Tibial nerve (tissue), 4 donors: ENCODE results near the gene DHX34. TPM values are rescaled to one million over a fixed set of nuclear protein-coding genes. Genes with fewer than 3 reads are reported as not detected.

Source experiments
- DNase-seq, 2 donors: peaks; one replicate each; pipeline ENCODE4 v3.0.0-alpha.2; 2019; ENCODE audit warnings: low spot score in 2 of 2
- H3K27ac ChIP-seq, 4 donors: fragments of 200-600 bp; sonication (generic) in 3 of 4; one replicate each; pipeline ENCODE4 v1.5.1; 2017 to 2019; ENCODE audit warnings: mild to moderate bottlenecking in 1 of 4
- H3K27me3 ChIP-seq, 2 donors: fragments of 200-600 bp; sonication (generic) in 1 of 2; one replicate each; pipeline versions ENCODE4 v1.5.1 to v1.6.0; 2017 to 2019
- H3K36me3 ChIP-seq, 3 donors: fragments of 200-600 bp; sonication (generic); one replicate each; pipeline ENCODE4 v1.5.1; 2018 to 2019
- H3K4me1 ChIP-seq, 4 donors: fragments of 200-600 bp; sonication (generic) in 3 of 4; one replicate each; pipeline ENCODE4 v1.5.1; 2017 to 2019
- H3K4me3 ChIP-seq, 4 donors: fragments of 200-600 bp; sonication (generic) in 3 of 4; one replicate each; pipeline ENCODE4 v1.5.1; 2017 to 2019; ENCODE audit warnings: mild to moderate bottlenecking in 1 of 4, moderate library complexity in 1 of 4
- H3K9me3 ChIP-seq, 4 donors: fragments of 200-600 bp; sonication (generic) in 3 of 4; one replicate each; pipeline ENCODE4 v1.5.1; 2017 to 2019
- EP300 ChIP-seq, 2 donors: sonication (generic); formaldehyde crosslinking; IDR thresholded peaks; one replicate each; pipeline ENCODE4 v1.6.1; 2017; ENCODE audit warnings: antibody characterized with exemption in 2 of 2, mild to moderate bottlenecking in 1 of 2
- POLR2A ChIP-seq, 2 donors: fragments of 450-650 bp; IDR thresholded peaks; one replicate each; pipeline ENCODE4 v1.6.1; 2017; ENCODE audit warnings: antibody characterized with exemption in 2 of 2, mild to moderate bottlenecking in 2 of 2, moderate library complexity in 2 of 2
- WGBS, 2 donors: methylation state at CpG; one replicate each; pipeline ENCODE4 v1.1.5; 2018; 5-methylcytosine and 5-hydroxymethylcytosine counted together
- total RNA-seq, 4 donors: library from RNA; depleted of rRNA; stranded (reverse); fragments of >200 nt; gene quantifications; one replicate each; pipeline ENCODE4 v1.1.0, GENCODE V29; 2016
- TF ChIP-seq, protein P1 (sequence below), 5 experiments: fragments of 200-600 bp in 3 of 5; fragments of 450-650 bp in 2 of 5; sonication (generic) in 3 of 5; IDR thresholded peaks; one replicate each; pipeline ENCODE4 v1.5.1; 2016 to 2019; ENCODE audit warnings: antibody characterized with exemption in 5 of 5, mild to moderate bottlenecking in 3 of 5, moderate library complexity in 2 of 5

The DHX34 gene
- total RNA-seq, 4 donors from 2014 or later = 12.4 to 43.8 (median 13.9) TPM

GRCh38 chr19:47306303-47306702, 42.8 kb upstream of the DHX34 start:
- TF ChIP-seq EP300 (IDR thresholded peaks at IDR 0.05) (no peak), POLR2A (IDR thresholded peaks at IDR 0.05) (no peak)
- TF ChIP-seq, protein P1, sequence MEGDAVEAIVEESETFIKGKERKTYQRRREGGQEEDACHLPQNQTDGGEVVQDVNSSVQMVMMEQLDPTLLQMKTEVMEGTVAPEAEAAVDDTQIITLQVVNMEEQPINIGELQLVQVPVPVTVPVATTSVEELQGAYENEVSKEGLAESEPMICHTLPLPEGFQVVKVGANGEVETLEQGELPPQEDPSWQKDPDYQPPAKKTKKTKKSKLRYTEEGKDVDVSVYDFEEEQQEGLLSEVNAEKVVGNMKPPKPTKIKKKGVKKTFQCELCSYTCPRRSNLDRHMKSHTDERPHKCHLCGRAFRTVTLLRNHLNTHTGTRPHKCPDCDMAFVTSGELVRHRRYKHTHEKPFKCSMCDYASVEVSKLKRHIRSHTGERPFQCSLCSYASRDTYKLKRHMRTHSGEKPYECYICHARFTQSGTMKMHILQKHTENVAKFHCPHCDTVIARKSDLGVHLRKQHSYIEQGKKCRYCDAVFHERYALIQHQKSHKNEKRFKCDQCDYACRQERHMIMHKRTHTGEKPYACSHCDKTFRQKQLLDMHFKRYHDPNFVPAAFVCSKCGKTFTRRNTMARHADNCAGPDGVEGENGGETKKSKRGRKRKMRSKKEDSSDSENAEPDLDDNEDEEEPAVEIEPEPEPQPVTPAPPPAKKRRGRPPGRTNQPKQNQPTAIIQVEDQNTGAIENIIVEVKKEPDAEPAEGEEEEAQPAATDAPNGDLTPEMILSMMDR (IDR thresholded peaks at IDR 0.05) = no peak
- no peak overlapping the region for H3K27ac ChIP-seq
- DNase-seq = no peak
- no peak overlapping the region for H3K4me3 ChIP-seq
- H3K27me3 ChIP-seq = no peaks in the 10 kb centered on the region
- no peaks in the 10 kb centered on the region for H3K36me3 ChIP-seq
- 87 to 98% methylated on average over 3 of the region's 3 CpGs for WGBS, 2 donors
- peaks cover 0 to 15% (median 4%) of the 10 kb centered on the region in 4 donors for H3K4me1 ChIP-seq
- H3K9me3 ChIP-seq = no peaks in the 10 kb centered on the region

- 66 to 72% methylated on average over 8 of the region's 8 CpGs for WGBS, 2 donors
- TF ChIP-seq POLR2A (IDR thresholded peaks at IDR 0.05) = no peak
- TF ChIP-seq, protein P1 (IDR thresholded peaks at IDR 0.05) = no peak
- H3K36me3 ChIP-seq = no peaks in the 10 kb centered on the region
- H3K4me3 ChIP-seq = no peak overlapping the region
- no peak for DNase-seq
- H3K4me1 ChIP-seq = peaks cover 0 to 15% (median 4%) of the 10 kb centered on the region in 4 donors
- H3K9me3 ChIP-seq = no peaks in the 10 kb centered on the region
- H3K27ac ChIP-seq = no peak overlapping the region
- no peaks in the 10 kb centered on the region for H3K27me3 ChIP-seq
These were observed 40.1 kb upstream of the DHX34 start for GRCh38 chr19:47309038-47309437.

DNA sequence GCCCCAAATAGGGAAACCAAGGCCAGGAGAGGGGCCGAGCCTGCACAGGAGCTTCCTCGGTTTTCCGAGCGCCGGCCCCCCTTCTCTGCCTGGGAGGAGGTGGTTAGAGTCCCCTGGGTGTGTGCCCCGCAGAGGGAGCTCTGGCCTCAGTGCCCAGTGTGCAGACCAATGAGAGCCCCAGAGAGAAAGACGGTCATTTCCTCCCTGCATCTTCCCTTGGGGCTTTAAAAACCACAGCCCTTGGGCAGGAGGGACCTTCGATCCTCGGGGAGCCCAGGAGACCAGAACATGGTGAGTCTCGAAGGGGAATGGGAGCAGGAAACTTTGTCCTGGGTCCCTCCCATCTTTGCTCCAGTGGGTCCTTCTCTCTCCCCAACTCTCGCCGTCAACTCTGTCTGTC, 39.5 kb upstream of the DHX34 start, which contains the start of gene C5AR1:
Gene C5AR1, plus strand, starts transcription at position 254 of the 400 bp plus-strand sequence. Its CDS starts 35 bp downstream, at position 289.
- 25 to 37% methylated on average over 12 of the region's 12 CpGs for WGBS, 2 donors
- H3K4me3 ChIP-seq = peak within 1 kb of the TSS in 2 of 4 donors; percentile 17 to 43
- TF ChIP-seq EP300 (IDR thresholded peaks at IDR 0.05) = peak in 1 of 2 donors; percentile 63
- peak in 1 of 2 donors; percentile 36 for TF ChIP-seq POLR2A (IDR thresholded peaks at IDR 0.05)
- TF ChIP-seq, protein P1 (IDR thresholded peaks at IDR 0.05) = no peak
- H3K27me3 ChIP-seq = no peaks in the 10 kb centered on the region
- DNase-seq = no peak
- H3K27ac ChIP-seq = peak within 1 kb of the TSS in 2 of 4 donors; percentile 62 to 72
- no peaks in the 10 kb centered on the region for H3K36me3 ChIP-seq
- H3K9me3 ChIP-seq = no peaks in the 10 kb centered on the region
- peaks cover 0 to 15% (median 4%) of the 10 kb centered on the region in 4 donors for H3K4me1 ChIP-seq

DNA sequence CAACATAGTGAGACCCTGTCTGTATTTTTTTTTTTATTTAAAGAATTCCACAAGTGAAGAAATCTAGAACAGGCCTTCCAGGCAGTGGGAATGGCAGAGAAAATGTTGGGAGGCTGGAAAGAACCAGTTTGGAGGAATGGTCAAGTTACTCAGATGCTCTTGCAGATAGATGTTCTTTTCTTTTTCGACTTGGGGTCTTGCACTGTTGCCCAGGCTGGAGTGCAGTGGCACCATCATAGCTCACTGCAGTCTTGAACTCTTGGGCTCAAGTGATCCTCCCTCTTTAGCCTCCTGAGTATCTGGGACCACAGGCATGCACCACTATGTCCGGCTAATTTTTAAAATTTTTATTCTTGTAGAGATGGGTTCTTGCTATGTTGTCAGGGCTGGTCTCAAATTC, 38.8 kb upstream of the DHX34 start:
- Histone ChIP-seq H3K4me3 (peak overlapping the region in 2 of 4 donors; percentile 17 to 43), H3K9me3 (no peaks in the 10 kb centered on the region), H3K27ac (peak overlapping the region in 2 of 4 donors; percentile 62 to 72), H3K36me3 (no peaks in the 10 kb centered on the region), H3K27me3 (no peaks in the 10 kb centered on the region), H3K4me1 (peaks cover 0 to 13% (median 4%) of the 10 kb centered on the region in 4 donors)
- TF ChIP-seq, protein P1 (IDR thresholded peaks at IDR 0.05) = no peak
- TF ChIP-seq EP300 (IDR thresholded peaks at IDR 0.05) = no peak
- no peak for TF ChIP-seq POLR2A (IDR thresholded peaks at IDR 0.05)
- 74 to 83% methylated on average over 2 of the region's 2 CpGs for WGBS, 2 donors
- DNase-seq = no peak

DNA sequence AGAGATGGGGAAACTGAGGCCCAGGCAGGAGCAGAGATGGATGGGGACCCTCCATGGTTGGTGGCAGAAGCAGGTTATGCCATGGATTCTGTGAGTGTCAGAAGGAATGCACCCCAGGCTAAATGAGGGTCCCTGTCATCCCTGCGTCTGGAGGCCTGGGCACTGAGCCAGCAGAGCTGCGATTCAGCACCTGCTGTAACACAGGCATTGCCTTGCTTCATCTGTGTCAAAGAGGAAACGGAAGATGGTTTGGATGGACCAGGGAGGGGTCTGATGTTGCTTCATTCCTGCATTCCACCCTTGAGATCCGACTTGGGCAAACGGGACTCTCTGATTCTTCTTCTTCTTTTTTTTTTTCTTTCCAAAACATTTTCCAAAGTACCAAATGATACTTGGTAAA, 38.3 kb upstream of the DHX34 start:
- Histone ChIP-seq H3K27me3 (no peaks in the 10 kb centered on the region), H3K4me3 (peak overlapping the region in 1 of 4 donors; percentile 43), H3K9me3 (no peaks in the 10 kb centered on the region), H3K4me1 (peaks cover 0 to 8% (median 2%) of the 10 kb centered on the region in 4 donors), H3K36me3 (no peaks in the 10 kb centered on the region), H3K27ac (peak overlapping the region in 2 of 4 donors; percentile 62 to 72)
- WGBS, 2 donors = 20 to 25% methylated on average over 5 of the region's 5 CpGs
- TF ChIP-seq, protein P1 (IDR thresholded peaks at IDR 0.05) = no peak
- TF ChIP-seq POLR2A (IDR thresholded peaks at IDR 0.05) (no peak), EP300 (IDR thresholded peaks at IDR 0.05) (peak in 1 of 2 donors; percentile 70)
- no peak for DNase-seq
